Anterior cingulate cortex (tissue), 58 donors: ENCODE measurements around the gene NCOA7.
"Not testable (repeated sequence)": the region's sequence is repeated elsewhere in the genome, so short reads cannot be mapped to it uniquely, and the experiment has no call there.

Experiments used
- DNase-seq, 58 donors: peaks; one replicate each; lab custom pipeline; 2025; lab: John Stamatoyannopoulos, UW

Gene NCOA7

GRCh38 chr6:125939026-125939425, 148.3 kb downstream of the NCOA7 start:
- DNase-seq: no peak

DNA sequence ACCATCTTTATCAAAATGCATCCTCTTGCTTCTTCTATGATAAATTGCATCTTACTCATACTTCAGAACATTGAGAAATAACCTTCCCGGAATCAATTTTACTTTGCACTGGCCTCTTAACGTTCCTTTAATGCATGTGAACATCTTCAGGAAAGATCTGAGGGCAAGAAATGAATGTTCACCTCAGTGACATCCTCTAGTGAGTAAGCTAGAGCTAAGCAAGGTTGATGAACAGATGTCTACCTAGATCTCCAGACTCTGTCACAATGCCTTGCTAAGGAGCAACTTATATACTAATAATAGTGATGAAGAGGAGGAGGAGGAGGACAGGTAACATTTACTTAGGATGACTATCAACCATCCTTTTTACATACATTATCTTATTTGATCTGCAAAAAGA, 149.0 kb downstream of the NCOA7 start:
- DNase-seq: no peak

DNA sequence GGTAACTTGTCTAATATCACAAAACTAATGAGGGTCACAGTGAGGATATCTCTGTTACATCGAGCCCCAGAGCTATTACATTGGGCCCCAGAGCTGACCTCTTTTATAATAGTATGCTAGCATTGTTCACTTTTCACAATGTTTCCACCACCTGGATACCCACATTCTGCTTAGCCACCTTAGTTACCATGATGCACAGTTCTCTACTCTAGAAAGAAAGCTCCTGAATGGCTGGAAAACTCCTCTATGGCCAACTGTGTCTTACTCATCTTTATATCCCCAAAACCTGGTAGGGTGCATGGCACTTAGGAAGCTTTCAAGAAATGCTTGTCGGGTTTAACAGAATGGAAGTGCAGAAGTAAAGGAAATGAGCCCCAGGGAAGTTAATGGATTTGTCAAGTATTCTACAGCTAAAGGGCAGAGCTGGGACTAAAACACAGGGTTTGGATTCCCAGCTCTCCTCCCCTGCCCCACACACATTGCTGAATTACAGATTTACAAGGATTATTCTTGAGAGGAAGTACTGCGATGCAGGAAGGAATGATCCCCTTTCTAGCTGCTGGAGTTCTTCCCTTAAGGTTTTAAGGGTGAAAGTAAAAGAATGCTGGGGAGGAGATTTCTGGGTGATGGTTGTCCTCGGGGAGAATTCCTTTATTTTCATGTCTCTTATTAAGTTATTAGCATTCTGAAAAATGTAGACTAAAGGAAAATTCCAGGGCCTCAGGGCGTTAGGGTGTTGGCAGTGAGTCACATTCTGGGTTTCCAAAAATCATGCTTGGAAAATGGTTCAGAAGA, 149.7 kb downstream of the NCOA7 start:
- no peak for DNase-seq

- no peak for DNase-seq
Measured at GRCh38 chr6:125942672-125943527, 152.1 kb downstream of the NCOA7 start.

GRCh38 chr6:125943528-125944433, 153.0 kb downstream of the NCOA7 start:
- DNase-seq: no peak

DNA sequence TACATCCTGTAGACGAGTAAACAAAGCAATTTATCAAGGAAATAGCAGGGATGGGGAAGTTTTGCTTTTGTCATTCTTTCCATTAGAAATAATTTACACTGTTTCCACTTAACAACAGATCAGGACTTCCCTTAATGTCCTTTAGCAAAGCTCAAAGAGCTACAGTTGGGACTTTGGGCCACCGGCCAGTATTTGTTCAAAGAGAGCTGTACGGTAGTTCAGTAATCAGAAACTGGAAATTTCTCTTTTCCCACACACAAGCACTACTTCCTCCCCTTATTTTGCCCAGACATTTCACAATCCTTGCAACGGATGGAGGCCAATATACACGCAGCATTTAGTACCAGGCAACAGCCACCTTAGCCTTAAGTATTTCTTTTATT, 153.7 kb downstream of the NCOA7 start:
- peak in 25 of 58 donors; percentile 4 to 76 (median 32) for DNase-seq

GRCh38 chr6:125944896-125945295, 154.1 kb downstream of the NCOA7 start:
- DNase-seq: no peak

DNA sequence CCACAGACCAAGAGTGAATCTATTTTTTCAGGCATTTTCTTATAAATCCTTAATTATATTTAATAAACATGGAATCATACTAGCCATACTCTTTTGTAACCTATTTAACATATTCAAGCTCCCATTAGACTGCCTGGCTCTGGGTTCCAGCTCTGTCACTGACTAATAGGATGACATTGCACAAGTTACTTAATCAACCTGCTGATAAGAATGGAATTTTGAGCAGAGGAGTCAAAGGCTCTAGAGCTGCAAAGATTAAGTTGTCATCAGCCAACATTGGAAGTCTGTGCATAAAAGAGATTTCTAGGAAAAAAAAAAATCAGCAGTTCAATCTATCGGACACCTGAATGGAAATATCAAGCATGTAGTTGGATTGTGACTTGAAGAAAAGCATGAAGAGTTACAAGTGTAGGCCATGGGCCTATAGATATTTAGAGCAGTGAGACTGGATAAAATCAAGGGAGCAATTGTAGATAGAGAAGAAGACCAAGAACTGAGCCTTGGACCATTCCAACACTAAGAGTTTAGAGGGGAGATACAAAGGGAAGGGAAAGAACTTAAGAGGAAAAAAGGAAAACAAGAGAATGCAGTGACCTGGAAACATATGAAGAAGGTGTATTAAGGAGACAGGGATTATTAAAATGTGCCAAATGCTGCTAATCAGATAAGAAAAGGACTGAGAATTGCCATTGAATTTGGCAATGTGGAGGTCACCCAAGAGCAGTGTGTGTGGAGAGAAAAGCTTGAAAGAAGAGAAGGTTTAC, 154.8 kb downstream of the NCOA7 start:
- no peak for DNase-seq

DNA sequence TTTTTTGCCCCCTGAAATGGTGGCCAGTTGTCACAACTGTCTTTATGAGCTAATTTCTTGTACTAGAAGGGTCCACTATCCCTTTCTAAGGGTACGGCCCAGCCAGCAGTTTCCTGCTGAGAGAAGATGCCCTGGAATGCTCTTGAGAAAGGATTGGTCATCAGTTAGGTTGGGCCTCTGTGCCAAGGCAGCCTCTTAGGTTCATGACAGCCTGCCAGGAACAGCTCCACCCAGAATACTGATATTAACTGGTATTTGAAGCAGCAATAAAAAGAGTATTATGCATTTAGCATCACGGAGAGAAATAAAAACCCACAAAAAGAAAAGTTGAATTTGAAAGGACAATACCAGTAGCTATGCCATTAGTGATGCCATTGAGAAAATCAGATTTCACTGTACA, 156.9 kb downstream of the NCOA7 start:
- DNase-seq: no peak

DNA sequence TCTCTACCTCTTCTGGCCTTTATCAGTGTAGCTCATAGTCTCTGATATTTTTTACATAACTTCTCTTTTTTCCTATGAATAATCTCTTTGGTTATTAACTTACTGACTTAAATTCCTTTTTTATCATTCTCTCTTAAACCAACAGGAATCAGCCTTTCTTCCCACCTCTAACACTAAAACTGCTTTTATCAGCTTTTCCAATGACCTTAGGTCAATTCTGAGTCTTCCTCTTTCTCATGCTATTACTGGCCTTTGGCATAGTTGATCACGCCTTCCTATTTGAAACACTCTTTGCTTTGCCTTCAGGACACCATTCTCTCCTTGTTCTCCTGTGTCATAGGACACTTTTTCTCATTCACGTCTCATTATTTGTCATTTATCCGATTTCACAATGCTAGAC, 157.7 kb downstream of the NCOA7 start:
- no peak for DNase-seq

DNA sequence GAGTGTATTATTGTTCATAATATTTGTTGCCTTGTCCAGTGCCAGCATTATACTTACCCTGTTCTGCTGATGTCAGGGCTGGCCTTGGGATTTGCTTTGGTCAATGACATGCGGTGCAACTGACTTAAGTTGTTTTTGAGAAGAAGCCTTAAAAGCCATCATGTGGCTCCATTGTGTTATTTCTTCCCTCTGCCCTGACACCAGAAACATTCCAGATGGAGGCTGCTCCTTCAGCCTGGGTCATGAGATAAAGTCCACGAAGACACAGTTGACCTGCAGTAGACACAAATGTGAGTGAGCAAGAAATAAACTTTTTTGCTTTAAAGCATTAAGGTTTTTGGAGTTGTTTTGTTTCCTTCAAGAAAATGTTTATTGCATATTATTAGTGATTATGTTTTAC, 158.3 kb downstream of the NCOA7 start:
- no peak for DNase-seq

DNA sequence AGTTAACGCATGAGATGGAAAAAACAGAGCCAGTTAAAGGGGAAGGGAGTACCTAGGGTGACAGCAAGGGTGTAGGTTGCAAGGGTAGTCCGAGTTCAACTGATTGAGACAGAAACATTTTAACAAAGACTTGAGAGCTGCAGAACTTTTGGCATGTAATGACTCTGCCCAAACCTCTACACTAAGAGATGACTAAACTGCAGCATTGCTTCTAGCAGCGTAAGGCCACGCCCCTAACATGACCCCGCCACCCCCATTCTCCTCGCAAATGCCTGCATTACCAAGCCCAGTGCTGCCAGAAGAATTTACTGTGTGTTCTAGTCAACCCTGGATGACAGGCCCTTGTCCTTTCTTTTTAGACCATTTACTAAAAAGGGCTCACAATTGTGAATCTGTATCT, 159.5 kb downstream of the NCOA7 start:
- DNase-seq: no peak

DNA sequence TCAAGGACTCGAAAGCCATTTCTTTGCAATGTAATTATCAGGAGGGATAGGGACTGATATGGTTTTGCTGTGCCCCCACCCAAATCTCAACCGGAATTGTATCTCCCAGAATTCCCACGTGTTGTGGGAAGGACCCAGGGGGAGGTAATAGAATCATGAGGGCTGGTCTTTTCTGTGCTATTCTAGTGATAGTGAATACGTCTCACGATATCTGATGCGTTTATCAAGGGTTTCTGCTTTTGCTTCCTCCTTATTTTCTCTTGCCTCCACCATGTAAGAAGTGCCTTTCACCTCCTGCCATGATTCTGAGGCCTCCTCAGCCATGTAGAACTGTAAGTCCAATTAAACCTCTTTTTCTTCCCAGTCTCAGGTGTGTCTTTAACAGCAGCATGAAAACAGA, 160.0 kb downstream of the NCOA7 start:
- not testable (repeated sequence) for DNase-seq

- no peak for DNase-seq
Measured at GRCh38 chr6:125951323-125951722, 160.6 kb downstream of the NCOA7 start.

- DNase-seq: no peak
Measured at GRCh38 chr6:125952764-125953501, 162.2 kb downstream of the NCOA7 start.

- DNase-seq: no peak
Measured at GRCh38 chr6:125953502-125953875, 162.7 kb downstream of the NCOA7 start.

GRCh38 chr6:125954735-125955339, 164.1 kb downstream of the NCOA7 start:
- no peak for DNase-seq

DNA sequence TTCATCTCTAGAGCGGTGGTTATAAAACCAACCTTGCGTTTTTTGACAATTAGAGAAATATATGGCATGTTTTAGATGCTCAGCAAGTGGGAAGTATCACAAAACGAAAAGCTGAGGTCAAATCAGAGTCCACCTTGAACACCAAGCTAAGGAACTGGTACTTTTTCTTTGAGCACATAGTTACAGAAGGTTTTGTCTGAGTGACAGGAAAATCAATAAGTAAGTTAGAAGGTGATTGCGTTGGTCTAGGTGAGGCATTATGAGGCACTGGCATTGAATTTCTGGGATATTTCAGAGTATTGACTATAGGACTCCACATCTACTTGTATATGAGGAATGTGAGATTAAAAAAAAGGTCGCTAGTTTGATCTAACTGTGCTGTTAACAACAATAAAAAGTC, 165.2 kb downstream of the NCOA7 start:
- no peak for DNase-seq
